T-helper 2 cell treated with Interferon-gamma antibody and Interleukin-4, amounts not matched to agents 5 μg/mL and 100 μg/mL, for 36 hours (primary cell): ENCODE measurements around the gene PXYLP1.

Experiments
- DNase-seq: peaks from one replicate; pipeline ENCODE4 v3.0.0; 2021; ENCODE audit warnings: low spot score
- H3K27ac Mint-ChIP-seq: one replicate; pipeline ENCODE4 v1.8.0; 2021; ENCODE audit warnings: mild to moderate bottlenecking, mixed read lengths
- H3K27me3 Mint-ChIP-seq: one replicate; pipeline ENCODE4 v1.8.0; 2021; ENCODE audit warnings: low read depth, mixed read lengths
- H3K36me3 Mint-ChIP-seq: one replicate; pipeline ENCODE4 v1.8.0; 2021; ENCODE audit warnings: low read depth, mixed read lengths
- H3K4me1 Mint-ChIP-seq: one replicate; pipeline ENCODE4 v1.8.0; 2021; ENCODE audit warnings: low read depth, mixed read lengths
- H3K4me3 Mint-ChIP-seq: one replicate; pipeline ENCODE4 v1.8.0; 2022; ENCODE audit warnings: mild to moderate bottlenecking, moderate library complexity, mixed read lengths
- H3K9me3 Mint-ChIP-seq: one replicate; pipeline ENCODE4 v1.8.0; 2021; ENCODE audit warnings: mixed read lengths

The PXYLP1 gene

DNA sequence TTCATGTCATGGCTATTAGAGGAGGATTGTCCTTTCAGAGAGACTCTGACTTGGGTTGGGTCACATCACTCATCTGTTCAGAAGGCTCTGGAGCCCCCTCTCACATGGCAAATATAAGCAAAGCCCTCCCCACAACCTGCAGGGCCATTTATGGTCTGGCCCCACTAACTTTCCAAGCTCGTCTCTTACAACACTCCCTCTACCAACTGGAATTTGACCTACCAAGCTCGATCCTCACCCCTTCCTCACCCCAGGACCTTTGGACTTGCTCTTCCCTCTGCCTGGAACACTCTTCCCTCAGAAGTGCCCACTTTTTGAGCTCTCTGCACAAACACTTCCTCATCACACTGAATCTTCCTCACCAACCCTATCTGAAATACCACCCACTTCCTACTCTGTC is 14.2 kb upstream of the PXYLP1 start:
- Mint-ChIP-seq H3K36me3 (no peaks in the 10 kb centered on the region), H3K27ac (no peak overlapping the region), H3K4me3 (no peak overlapping the region), H3K9me3 (no peaks in the 10 kb centered on the region), H3K27me3 (peaks cover 16% of the 10 kb centered on the region), H3K4me1 (no peaks in the 10 kb centered on the region)
- no peak for DNase-seq

DNA sequence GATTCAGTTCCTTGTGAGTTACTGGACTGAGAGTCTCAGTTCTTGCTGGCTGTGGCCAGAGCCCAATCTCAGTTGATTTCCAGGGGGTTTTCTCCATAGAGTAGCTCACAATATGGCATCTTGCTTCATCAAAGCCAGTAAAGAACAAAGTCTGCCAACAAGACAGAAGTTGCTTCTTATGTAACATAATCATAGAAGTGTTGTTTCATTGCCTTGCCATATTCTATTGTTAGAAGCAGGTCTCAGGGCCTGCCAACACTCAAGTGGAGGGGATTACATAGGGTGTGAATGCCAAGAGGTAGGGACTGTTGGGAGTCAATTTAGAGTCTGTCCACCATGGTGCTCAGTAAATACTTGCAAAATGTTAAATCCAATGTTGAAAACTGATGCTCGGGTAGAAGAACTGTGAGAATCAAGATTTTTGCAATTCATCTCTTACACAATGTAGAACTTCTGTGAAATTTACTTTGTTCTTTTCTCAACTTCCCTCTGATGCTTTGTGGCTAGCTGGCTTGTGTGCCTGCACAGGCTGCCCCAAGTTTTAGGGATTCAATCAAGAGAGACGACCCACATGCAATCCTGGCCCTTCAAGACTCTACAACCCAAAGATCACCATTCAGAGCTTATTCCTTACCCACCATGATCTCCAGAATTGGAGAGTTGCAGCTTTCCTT is 13.3 kb upstream of the PXYLP1 start:
- DNase-seq, result no peak
- Mint-ChIP-seq H3K4me1 (no peaks in the 10 kb centered on the region), H3K36me3 (no peaks in the 10 kb centered on the region), H3K4me3 (no peak overlapping the region), H3K27ac (no peak overlapping the region), H3K27me3 (peaks cover 19% of the 10 kb centered on the region), H3K9me3 (peaks cover 4% of the 10 kb centered on the region)

DNA sequence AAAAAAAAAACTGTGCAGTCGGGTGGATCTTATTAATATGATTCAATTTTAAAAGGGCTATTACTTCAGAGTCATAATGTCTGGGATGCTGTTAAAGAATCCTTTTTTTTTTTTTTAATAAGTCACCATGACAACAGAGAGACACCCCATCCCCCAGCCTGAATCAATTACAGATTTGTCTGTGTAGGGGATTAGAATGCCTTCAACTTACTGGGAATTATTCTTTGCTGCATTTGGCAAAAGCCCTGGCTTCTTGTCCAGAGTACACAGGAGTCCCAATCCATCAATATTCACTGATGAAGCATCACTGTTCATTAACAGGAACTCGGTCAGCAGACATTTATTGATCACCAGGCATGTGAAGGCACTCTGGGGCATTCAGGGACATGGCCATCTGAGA is 12.7 kb upstream of the PXYLP1 start:
- Mint-ChIP-seq H3K9me3 (peaks cover 10% of the 10 kb centered on the region), H3K36me3 (no peaks in the 10 kb centered on the region)
- DNase-seq, result no peak

DNA sequence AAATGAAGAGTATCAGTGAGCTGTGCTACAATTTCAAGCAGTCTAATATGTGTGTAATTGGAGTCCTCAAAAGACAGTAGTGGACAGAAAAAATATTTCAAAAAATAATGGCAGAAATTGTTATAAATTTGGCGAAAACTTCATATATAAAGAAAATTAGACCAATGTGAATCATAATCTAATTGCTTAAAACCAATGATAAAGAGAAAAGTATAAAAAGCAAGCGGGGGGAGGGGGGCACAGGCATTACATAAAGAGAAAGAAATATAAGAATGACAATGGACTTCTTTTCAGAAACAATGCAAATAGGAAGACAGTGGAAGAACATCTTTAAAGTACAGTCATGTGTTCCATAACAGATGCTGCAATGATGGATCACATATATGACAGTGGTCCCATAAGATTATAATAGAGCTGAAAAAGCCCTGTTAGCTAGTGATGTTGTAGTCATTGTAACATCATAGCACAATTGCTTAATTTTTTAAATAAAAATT is 7.9 kb upstream of the PXYLP1 start:
- Mint-ChIP-seq H3K4me1 (peaks cover 8% of the 10 kb centered on the region), H3K27me3 (peaks cover 24% of the 10 kb centered on the region), H3K36me3 (no peaks in the 10 kb centered on the region)

More for the DNA sequence above, 12.7 kb upstream of the PXYLP1 start:
- H3K27me3 Mint-ChIP-seq, result peaks cover 24% of the 10 kb centered on the region
- no peaks in the 10 kb centered on the region for H3K4me1 Mint-ChIP-seq
- no peak overlapping the region for H3K27ac Mint-ChIP-seq
- no peak overlapping the region for H3K4me3 Mint-ChIP-seq

DNA sequence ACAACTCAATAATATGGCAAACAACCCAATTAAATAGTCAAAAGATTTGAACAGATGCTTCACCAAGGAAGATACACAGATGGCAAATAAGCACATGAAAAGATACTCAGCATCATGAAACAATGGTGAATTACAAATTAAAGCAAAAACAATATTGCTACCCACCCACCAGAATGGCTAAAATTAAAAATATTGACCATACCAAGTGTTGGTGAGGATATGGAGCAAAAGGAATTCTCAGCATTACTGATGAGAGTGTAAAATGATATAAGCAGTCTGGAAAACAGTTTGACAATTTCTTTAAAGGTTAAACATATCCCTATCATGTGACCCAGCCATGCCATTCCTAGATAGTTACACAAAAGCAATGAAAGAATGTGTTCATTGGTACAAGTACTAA is 5.7 kb upstream of the PXYLP1 start:
- H3K4me3 Mint-ChIP-seq, result no peak overlapping the region
- peaks cover 1% of the 10 kb centered on the region for H3K36me3 Mint-ChIP-seq
- peaks cover 25% of the 10 kb centered on the region for H3K4me1 Mint-ChIP-seq
- H3K9me3 Mint-ChIP-seq, result peaks cover 21% of the 10 kb centered on the region
- no peak for DNase-seq
- H3K27ac Mint-ChIP-seq, result no peak overlapping the region
- H3K27me3 Mint-ChIP-seq, result peaks cover 24% of the 10 kb centered on the region

More for the DNA sequence above, 7.9 kb upstream of the PXYLP1 start:
- no peak for DNase-seq
- Mint-ChIP-seq H3K9me3 (peaks cover 21% of the 10 kb centered on the region), H3K4me3 (no peak overlapping the region), H3K27ac (no peak overlapping the region)

DNA sequence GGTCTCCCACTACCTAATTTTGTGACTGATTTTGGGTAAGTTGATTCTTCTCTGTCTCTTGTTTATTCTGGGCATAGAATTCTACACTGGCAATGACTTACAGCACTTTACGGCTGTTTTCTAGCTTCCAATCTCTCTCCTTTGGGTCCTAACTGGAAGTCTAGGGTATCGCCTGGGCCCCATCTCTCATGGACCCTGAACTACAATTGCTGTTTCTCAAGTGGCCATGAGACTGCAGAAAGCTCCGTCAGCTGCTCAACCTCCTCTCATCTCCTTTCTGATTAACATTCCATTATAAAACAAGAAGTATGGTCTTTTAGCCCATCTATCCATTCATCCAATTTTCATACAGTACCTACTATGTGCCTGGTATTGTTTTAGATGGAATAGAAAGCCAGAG is 4.4 kb upstream of the PXYLP1 start:
- Mint-ChIP-seq H3K27me3 (peaks cover 24% of the 10 kb centered on the region), H3K36me3 (peaks cover 1% of the 10 kb centered on the region), H3K4me3 (no peak overlapping the region), H3K27ac (no peak overlapping the region), H3K4me1 (peaks cover 26% of the 10 kb centered on the region), H3K9me3 (peaks cover 21% of the 10 kb centered on the region)
- no peak for DNase-seq

DNA sequence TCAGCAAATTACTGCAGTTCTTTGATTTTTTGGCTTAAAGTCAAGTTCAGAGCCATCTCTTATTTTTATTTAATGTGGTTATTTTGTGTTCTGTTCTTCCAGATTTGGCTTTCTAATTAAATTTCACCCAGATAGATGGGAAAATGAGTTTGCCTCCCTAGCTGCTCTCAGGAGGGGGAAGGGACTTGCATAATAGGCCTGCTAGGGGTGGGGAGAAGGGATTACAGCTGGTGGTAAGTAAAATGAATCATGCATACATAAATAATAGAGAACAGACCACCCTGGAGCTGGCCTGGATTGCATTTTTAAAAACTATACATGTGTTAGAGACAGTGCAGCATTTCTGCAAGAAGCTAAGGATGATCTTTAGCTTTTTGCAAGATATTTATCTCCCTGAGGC is 3.9 kb upstream of the PXYLP1 start:
- no peak overlapping the region for H3K27ac Mint-ChIP-seq

DNA sequence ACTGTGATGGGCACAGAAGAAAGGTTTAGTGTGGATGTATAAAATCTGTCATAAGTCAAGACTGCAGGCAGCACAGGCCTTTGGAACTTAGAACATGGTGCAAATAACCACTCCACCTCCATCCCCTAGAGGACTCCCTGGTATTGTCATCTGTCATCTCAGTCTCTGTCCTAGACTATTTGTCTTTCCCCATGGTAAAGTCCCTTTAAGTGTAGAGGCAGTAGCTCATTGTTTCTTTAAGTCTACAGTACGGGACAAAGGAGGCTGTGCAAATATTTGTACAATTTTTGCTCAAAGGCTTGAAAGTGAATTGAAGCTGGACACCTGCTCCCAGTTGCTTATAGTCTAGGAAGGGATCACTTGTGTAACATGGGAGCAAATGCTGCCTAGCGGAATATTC is 3.2 kb upstream of the PXYLP1 start:
- Mint-ChIP-seq H3K4me1 (peaks cover 31% of the 10 kb centered on the region), H3K36me3 (peaks cover 3% of the 10 kb centered on the region), H3K27me3 (peaks cover 21% of the 10 kb centered on the region), H3K4me3 (no peak overlapping the region), H3K27ac (no peak overlapping the region), H3K9me3 (peaks cover 16% of the 10 kb centered on the region)
- DNase-seq, result no peak

More for the DNA sequence above, 3.9 kb upstream of the PXYLP1 start:
- Mint-ChIP-seq H3K27me3 (peaks cover 24% of the 10 kb centered on the region), H3K9me3 (peaks cover 21% of the 10 kb centered on the region), H3K4me3 (no peak overlapping the region), H3K36me3 (peaks cover 3% of the 10 kb centered on the region), H3K4me1 (peaks cover 29% of the 10 kb centered on the region)
- no peak for DNase-seq

DNA sequence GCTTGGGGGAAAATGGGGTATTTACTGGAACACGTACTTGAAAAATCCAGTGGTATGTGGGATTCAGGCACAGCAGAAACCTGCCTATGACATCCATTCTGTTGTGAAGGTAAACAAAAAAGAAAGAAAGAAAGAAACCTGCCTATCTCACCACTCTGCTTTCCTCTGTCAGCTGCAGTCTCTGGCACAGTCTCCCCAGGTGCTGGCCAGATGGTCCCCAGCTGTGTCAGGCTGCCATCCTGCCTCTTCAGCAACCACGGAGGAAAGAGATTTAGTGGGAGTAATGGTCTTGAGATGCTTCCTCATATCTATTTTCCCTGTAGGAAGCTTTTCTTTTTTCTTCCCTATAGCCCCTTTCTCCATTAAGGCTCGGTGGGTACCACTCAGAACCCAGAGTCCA is 2.5 kb upstream of the PXYLP1 start:
- H3K27ac Mint-ChIP-seq, result no peak overlapping the region
- peaks cover 38% of the 10 kb centered on the region for H3K4me1 Mint-ChIP-seq
- peaks cover 11% of the 10 kb centered on the region for H3K9me3 Mint-ChIP-seq
- H3K4me3 Mint-ChIP-seq, result no peak overlapping the region
- no peak for DNase-seq
- peaks cover 17% of the 10 kb centered on the region for H3K27me3 Mint-ChIP-seq
- peaks cover 3% of the 10 kb centered on the region for H3K36me3 Mint-ChIP-seq

DNA sequence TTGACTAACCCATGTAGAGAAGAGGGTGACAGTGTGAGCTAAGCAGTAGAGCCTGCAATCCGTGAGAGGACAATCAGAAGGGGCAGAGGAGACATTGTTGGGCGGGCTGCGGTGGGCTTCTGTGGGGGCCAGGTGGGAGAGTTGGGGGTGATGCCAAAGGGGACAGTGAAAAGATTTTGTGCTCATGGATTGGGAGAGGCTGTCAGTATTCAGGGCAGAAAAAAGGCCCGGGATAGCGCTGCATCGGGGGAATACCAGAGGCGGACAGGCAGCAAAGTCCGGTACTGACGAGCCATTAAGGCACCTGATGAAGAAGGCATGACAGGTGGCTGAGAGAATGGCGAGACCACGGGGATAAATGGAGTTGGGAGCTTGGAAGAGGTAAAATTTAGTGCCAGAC is 1.3 kb upstream of the PXYLP1 start:
- no peak for DNase-seq
- Mint-ChIP-seq H3K36me3 (peaks cover 9% of the 10 kb centered on the region), H3K9me3 (peaks cover 4% of the 10 kb centered on the region), H3K27me3 (peaks cover 11% of the 10 kb centered on the region), H3K4me3 (peak overlapping the region; percentile 94), H3K4me1 (peaks cover 47% of the 10 kb centered on the region), H3K27ac (peak overlapping the region; percentile 98)

DNA sequence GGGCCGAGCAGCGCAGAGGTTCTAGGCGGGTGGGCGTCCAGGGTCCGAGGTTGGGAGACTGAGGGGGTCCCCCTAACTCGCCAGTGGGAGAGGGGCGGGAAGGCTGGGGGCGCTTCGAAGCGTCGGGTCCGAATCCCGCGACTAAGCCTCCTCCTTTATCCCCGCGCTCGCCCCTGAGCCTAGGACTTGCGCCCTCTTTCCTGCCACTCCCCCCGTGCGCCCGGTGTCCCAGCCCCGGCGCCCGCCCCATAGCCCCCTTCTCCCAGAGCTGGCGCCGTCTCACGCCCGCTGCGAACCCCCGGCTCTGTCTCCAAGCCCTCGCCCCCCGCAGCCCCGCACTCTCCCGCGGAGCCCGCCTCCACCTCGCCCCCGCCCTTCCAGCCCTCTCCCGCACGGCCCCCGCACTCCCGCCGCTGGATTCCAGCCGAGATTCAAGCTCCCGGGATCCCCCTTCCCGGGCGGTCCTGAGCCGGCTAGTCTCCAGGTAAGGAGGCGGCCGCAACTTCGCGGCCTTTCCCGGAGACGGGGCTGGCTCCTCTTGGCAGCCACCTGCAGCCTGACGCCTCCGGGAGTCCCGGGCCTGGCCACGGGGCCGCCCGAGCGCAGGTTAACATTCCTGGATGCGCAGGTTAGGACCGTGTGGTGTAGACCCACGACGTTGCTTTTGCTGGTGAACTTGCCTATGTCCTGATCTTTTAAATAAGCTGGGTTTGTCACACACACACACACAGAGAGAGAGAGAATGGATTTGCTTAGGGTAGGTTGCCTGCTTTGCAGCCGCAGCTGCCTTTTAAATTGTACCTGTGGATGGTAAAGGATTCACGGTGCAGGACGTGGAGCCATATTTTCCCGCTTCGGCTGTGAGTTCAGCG is 563 bp downstream of the PXYLP1 start:
- no peak for DNase-seq
- Mint-ChIP-seq H3K27me3 (peaks cover 1% of the 10 kb centered on the region), H3K27ac (peak overlapping the region; percentile 68), H3K36me3 (peaks cover 20% of the 10 kb centered on the region), H3K4me1 (peaks cover 63% of the 10 kb centered on the region), H3K9me3 (no peaks in the 10 kb centered on the region), H3K4me3 (peak overlapping the region; percentile 94)

DNA sequence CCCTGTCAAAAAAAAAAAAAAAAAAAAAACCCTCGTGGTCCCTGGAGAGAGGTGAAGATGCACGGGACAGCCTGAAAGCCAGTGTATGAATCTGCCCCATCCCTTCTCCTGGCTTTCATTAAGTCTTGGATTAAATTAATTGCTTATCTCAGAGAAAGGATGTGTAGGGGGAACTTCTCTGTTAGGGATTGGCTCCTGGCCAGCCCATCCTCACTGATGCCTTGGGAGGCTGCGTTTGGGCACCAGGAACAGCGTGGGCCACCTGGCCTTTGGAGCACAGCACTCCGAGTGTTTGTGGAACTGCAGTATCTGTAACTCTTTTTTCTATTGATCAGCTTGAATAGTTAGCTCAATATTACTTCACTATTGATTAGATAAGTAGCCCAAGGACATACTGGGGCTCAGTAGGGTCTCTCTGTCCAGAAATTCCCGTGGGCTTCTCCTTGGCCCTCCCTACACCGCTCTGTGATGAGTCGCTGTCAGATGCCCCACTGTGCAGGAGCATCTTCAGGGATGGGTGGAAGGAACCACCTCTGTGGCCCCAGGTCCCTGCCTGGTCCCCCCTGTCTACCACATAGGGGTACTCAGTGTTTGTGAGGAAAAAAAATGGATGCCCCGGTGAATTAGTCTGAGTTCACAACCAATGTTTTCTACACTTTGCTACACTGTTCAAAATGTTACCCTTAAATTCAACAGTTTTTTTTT is 2.0 kb downstream of the PXYLP1 start:
- peaks cover 69% of the 10 kb centered on the region for H3K4me1 Mint-ChIP-seq
- DNase-seq, result no peak
- peak overlapping the region; percentile 94 for H3K4me3 Mint-ChIP-seq
- H3K27ac Mint-ChIP-seq, result peak overlapping the region; percentile 27
- no peaks in the 10 kb centered on the region for H3K9me3 Mint-ChIP-seq
- H3K36me3 Mint-ChIP-seq, result peaks cover 32% of the 10 kb centered on the region
- no peaks in the 10 kb centered on the region for H3K27me3 Mint-ChIP-seq

DNA sequence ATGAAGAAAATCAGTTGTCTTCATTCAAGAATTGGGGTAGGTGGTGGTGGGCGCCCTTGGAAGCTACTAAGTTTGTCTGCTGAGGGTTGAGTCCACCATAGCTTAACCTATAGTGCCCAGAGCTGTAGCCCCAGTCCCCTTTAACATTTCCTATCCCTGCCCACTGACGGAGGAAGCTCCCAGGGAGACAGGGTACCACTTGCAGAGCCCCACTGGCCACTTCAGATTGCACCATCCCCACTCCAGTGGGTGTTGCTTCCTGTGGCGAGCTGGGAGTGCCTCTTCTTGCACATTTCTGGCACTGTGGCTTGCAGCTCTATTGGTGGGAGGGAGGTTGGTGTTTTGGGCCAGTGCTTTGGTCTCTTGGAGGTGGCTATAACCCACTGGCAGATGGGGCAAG is 2.7 kb downstream of the PXYLP1 start:
- H3K4me3 Mint-ChIP-seq, result peak overlapping the region; percentile 94
- peak overlapping the region; percentile 2 for H3K27ac Mint-ChIP-seq
- peaks cover 38% of the 10 kb centered on the region for H3K36me3 Mint-ChIP-seq
- H3K9me3 Mint-ChIP-seq, result no peaks in the 10 kb centered on the region
- DNase-seq, result no peak
- H3K4me1 Mint-ChIP-seq, result peaks cover 73% of the 10 kb centered on the region
- no peaks in the 10 kb centered on the region for H3K27me3 Mint-ChIP-seq
